ENCODE results near the gene IFT172. TPM values are rescaled to one million over a fixed set of nuclear protein-coding genes. Genes with fewer than 3 reads are reported as not detected.

Gene IFT172
- total and polyA plus RNA-seq, 3 donors from 2014 or later, result 76.4 to 151 (median 133) TPM

- intact Hi-C loops (cut with DNase I; ENCODE audit: low total_unique reads), result no loop called here
- H3K4me1 ChIP-seq, result peaks cover 11% of the 10 kb centered on the region
- 77 to 88% methylated on average over 4 of the region's 4 CpGs for WGBS, 2 donors
- no peak for TF ChIP-seq POLR2A (IDR thresholded peaks at IDR 0.05)
- TF ChIP-seq CTCF (IDR thresholded peaks at IDR 0.05), result no peak
- no peak overlapping the region for H3K27ac ChIP-seq
- no peak for DNase-seq
- no peak overlapping the region for H3K4me3 ChIP-seq
- H3K27me3 ChIP-seq, result no peaks in the 10 kb centered on the region
- no peaks in the 10 kb centered on the region for H3K36me3 ChIP-seq (ENCODE audit: low read depth, missing control alignments)
- H3K9me3 ChIP-seq, result no peaks in the 10 kb centered on the region
Measured at GRCh38 chr2:27497288-27497627, 7.7 kb upstream of the IFT172 start.

GRCh38 chr2:27496357-27497287 lies 7.1 kb upstream of the IFT172 start, which contains the start of gene GCKR:
TSS of gene GCKR (plus strand) at chr2:27496839. CDS start at chr2:27496905, 66 bp downstream.
- WGBS, 2 donors, result 75 to 80% methylated on average over 11 to 12 of the region's 12 CpGs

GRCh38 chr2:27495840-27496356 lies 6.4 kb upstream of the IFT172 start:
- Histone ChIP-seq H3K36me3 (ENCODE audit: low read depth, missing control alignments) (no peaks in the 10 kb centered on the region), H3K27me3 (no peaks in the 10 kb centered on the region), H3K27ac (no peak overlapping the region), H3K4me3 (no peak overlapping the region), H3K9me3 (no peaks in the 10 kb centered on the region), H3K4me1 (peaks cover 11% of the 10 kb centered on the region)
- intact Hi-C loops (cut with DNase I; ENCODE audit: low total_unique reads), result no loop called here
- 42 to 50% methylated on average over 4 of the region's 4 CpGs for WGBS, 2 donors
- TF ChIP-seq POLR2A (IDR thresholded peaks at IDR 0.05) (no peak), CTCF (IDR thresholded peaks at IDR 0.05) (no peak)
- no peak for DNase-seq

More at GRCh38 chr2:27496357-27497287, 7.1 kb upstream of the IFT172 start, which contains the start of gene GCKR:
- Histone ChIP-seq H3K4me3 (no peak within 1 kb of the TSS), H3K36me3 (ENCODE audit: low read depth, missing control alignments) (no peaks in the 10 kb centered on the region), H3K27me3 (no peaks in the 10 kb centered on the region), H3K4me1 (peaks cover 11% of the 10 kb centered on the region), H3K9me3 (no peaks in the 10 kb centered on the region), H3K27ac (no peak within 1 kb of the TSS)
- TF ChIP-seq CTCF (IDR thresholded peaks at IDR 0.05) (no peak), POLR2A (IDR thresholded peaks at IDR 0.05) (no peak)
- intact Hi-C loops (cut with DNase I; ENCODE audit: low total_unique reads), result no loop called here
- peak; percentile 34 for DNase-seq

GRCh38 chr2:27494944-27495554 lies 5.5 kb upstream of the IFT172 start, which contains the start of gene FNDC4:
TSS of gene FNDC4 (minus strand) at chr2:27495200. CDS start at chr2:27494679, 521 bp downstream.
- Histone ChIP-seq H3K27me3 (no peaks in the 10 kb centered on the region), H3K9me3 (no peaks in the 10 kb centered on the region), H3K4me1 (peaks cover 11% of the 10 kb centered on the region), H3K36me3 (ENCODE audit: low read depth, missing control alignments) (no peaks in the 10 kb centered on the region), H3K4me3 (peak within 1 kb of the TSS; percentile 66), H3K27ac (peak within 1 kb of the TSS; percentile 36 to 49)
- TF ChIP-seq CTCF (IDR thresholded peaks at IDR 0.05), result no peak
- no peak for TF ChIP-seq POLR2A (IDR thresholded peaks at IDR 0.05)
- no peak for DNase-seq
- 0 to 1% methylated on average over 27 to 31 of the region's 70 CpGs for WGBS, 2 donors
- intact Hi-C loops (cut with DNase I; ENCODE audit: low total_unique reads), result no loop called here
